Mucosa of gallbladder (tissue), 1 donor: ENCODE data around the gene RNF207. TPM values are rescaled to one million over a fixed set of nuclear protein-coding genes. Genes with fewer than 3 reads are reported as not detected.

Experiments
- DNase-seq: peaks from one replicate; pipeline ENCODE4 v3.0.0-alpha.2; 2020; ENCODE audit warnings: low spot score
- total RNA-seq: library from RNA; stranded (reverse); gene quantifications from one replicate; pipeline ENCODE4 v1.2.1, GENCODE V29; 2021
- donor health status: DM: no; HTN: no; CAD: no.

RNF207 gene
- total RNA-seq, 1 donor from 2014 or later, result 26.6 TPM

- DNase-seq, result no peak
These were observed 43.2 kb downstream of the RNF207 start for GRCh38 chr1:6248932-6249738.

- DNase-seq, result no peak
These were observed 44.1 kb downstream of the RNF207 start for GRCh38 chr1:6249739-6250689.

GRCh38 chr1:6251233-6251632 lies 45.3 kb downstream of the RNF207 start:
- DNase-seq, result no peak

GRCh38 chr1:6251681-6252373 lies 45.9 kb downstream of the RNF207 start:
- no peak for DNase-seq

- DNase-seq, result no peak
These were observed 46.4 kb downstream of the RNF207 start for GRCh38 chr1:6252374-6252710.

GRCh38 chr1:6253380-6253779 lies 47.5 kb downstream of the RNF207 start:
- no peak for DNase-seq

- no peak for DNase-seq
These were observed 48.8 kb downstream of the RNF207 start for GRCh38 chr1:6254691-6255090.

GRCh38 chr1:6256645-6257044 lies 50.7 kb downstream of the RNF207 start:
- no peak for DNase-seq

- DNase-seq, result no peak
These were observed 51.7 kb downstream of the RNF207 start for GRCh38 chr1:6257541-6258069.

GRCh38 chr1:6258675-6259074 lies 52.8 kb downstream of the RNF207 start:
- no peak for DNase-seq

GRCh38 chr1:6259491-6260362 lies 53.8 kb downstream of the RNF207 start:
- peak; percentile 83 for DNase-seq

- DNase-seq, result no peak
These were observed 54.6 kb downstream of the RNF207 start for GRCh38 chr1:6260433-6260934.

GRCh38 chr1:6260961-6261614 lies 55.2 kb downstream of the RNF207 start, which contains the start of gene GPR153:
TSS of gene GPR153 (minus strand) at chr1:6261098. CDS start at chr1:6254905, 6,193 bp downstream.
- no peak for DNase-seq

- no peak for DNase-seq
These were observed 55.7 kb downstream of the RNF207 start for GRCh38 chr1:6261615-6261995.

GRCh38 chr1:6262555-6263420 lies 56.9 kb downstream of the RNF207 start:
- peak; percentile 55 for DNase-seq

- no peak for DNase-seq
These were observed 57.8 kb downstream of the RNF207 start for GRCh38 chr1:6263716-6264115.

- no peak for DNase-seq
These were observed 59.2 kb downstream of the RNF207 start for GRCh38 chr1:6265151-6265550.

GRCh38 chr1:6266641-6267040 lies 60.7 kb downstream of the RNF207 start:
- DNase-seq, result no peak

- no peak for DNase-seq
These were observed 61.9 kb downstream of the RNF207 start for GRCh38 chr1:6267686-6268322.
